Cardiac muscle cell (in vitro differentiated cells and primary cell): ENCODE measurements around the gene CUL4A. TPM values are rescaled to one million over a fixed set of nuclear protein-coding genes. Genes with fewer than 3 reads are reported as not detected.

Experiments used
- DNase-seq, 2 donors: peaks; one replicate each; pipeline versions ENCODE4 v3.0.0 to v3.0.0-alpha.2; 2010 to 2017; ENCODE audit warnings: low read depth in 1 of 2, low spot score in 1 of 2
- H3K27ac ChIP-seq: fragments of 200-600 bp; sonication (generic); 2 replicates; pipeline ENCODE4 v1.5.1; 2016
- H3K27me3 ChIP-seq: fragments of 200-600 bp; sonication (generic); 2 replicates; pipeline ENCODE4 v1.6.0; 2016; ENCODE audit warnings: control low read depth
- H3K36me3 ChIP-seq: fragments of 200-600 bp; sonication (generic); 2 replicates; pipeline ENCODE4 v1.5.1; 2016; ENCODE audit warnings: control low read depth
- H3K4me1 ChIP-seq: fragments of 200-600 bp; sonication (generic); 2 replicates; pipeline ENCODE4 v1.8.1; 2017; ENCODE audit warnings: low read depth, mild to moderate bottlenecking, mixed run types
- H3K4me3 ChIP-seq: fragments of 200-600 bp; sonication (generic); 2 replicates; pipeline ENCODE4 v1.5.1; 2016; ENCODE audit warnings: mild to moderate bottlenecking
- H3K9me3 ChIP-seq: fragments of 200-600 bp; sonication (generic); 2 replicates; pipeline ENCODE4 v1.5.1; 2017; ENCODE audit warnings: low read depth, mild to moderate bottlenecking, control low read depth
- polyA plus RNA-seq: library from polyadenylated mRNA; unstranded; fragments of >200 nt; fragmentation: Nextera tagmentation; extraction: Ambion mirVana; gene quantifications from 2 replicates; pipeline ENCODE4 v1.2.1, GENCODE V29; 2016
- total RNA-seq: library from RNA; depleted of rRNA; stranded (reverse); fragments of >200 nt; gene quantifications from 2 replicates; pipeline ENCODE4 v1.2.3, GENCODE V29; 2016
- TF ChIP-seq, protein P1 (sequence below): IDR thresholded peaks from 2 replicates; pipeline ENCODE4 v1.5.1; 2012; ENCODE audit warnings: low read depth, mild to moderate bottlenecking, low read length

Gene CUL4A
- total and polyA plus RNA-seq, 2 experiments from 2014 or later: 57.7 to 89.3 TPM

DNA sequence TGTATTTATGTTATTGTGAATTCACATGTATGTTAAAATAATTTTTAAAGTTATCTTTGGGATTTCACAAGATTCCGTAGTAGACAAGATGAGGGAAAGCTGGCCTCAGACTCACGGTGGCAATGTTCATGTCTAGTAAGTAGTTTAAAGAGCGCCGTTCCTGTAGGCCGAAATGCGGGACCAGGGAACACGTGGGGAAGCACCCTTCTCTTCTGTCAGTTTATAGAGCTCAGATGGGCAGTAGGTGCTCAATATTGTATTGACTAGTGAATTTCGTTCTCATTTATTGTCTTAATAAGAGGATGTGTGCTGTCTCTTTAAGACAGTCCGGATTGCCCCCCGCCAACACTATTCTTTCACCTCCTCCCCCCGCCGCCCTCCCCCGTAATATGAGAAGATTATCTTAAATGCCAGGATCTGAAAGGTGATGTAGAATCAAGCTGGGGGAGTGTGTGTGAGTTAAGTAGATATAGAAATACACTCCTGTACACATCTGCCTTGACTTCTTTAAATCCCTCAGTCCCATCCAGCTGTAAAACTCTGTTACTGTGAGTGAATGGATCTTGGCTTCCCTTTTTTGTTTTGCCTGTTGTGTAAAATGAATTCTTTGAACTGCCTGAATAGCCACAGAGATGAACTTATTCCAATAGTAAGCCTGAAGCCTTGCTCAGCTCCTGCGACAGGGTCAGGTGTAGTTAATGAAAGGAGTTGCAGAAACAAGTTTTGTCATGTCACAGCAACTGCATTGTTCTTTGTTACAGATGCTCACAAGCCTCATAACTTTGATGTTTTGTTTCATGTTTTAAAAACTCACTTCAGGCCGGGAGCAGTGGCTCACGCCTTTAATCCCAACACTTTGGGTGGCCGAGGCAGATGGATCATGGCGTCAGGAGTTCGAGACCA lies 88.9 kb downstream of the CUL4A start:
- Histone ChIP-seq H3K27me3 (no peaks in the 10 kb centered on the region), H3K4me3 (peak overlapping the region; percentile 93), H3K4me1 (peaks cover 11% of the 10 kb centered on the region), H3K9me3 (no peaks in the 10 kb centered on the region), H3K36me3 (no peaks in the 10 kb centered on the region), H3K27ac (peak overlapping the region; percentile 83)
- DNase-seq: peak in 1 of 2 donors; percentile 17
- TF ChIP-seq, protein P1, sequence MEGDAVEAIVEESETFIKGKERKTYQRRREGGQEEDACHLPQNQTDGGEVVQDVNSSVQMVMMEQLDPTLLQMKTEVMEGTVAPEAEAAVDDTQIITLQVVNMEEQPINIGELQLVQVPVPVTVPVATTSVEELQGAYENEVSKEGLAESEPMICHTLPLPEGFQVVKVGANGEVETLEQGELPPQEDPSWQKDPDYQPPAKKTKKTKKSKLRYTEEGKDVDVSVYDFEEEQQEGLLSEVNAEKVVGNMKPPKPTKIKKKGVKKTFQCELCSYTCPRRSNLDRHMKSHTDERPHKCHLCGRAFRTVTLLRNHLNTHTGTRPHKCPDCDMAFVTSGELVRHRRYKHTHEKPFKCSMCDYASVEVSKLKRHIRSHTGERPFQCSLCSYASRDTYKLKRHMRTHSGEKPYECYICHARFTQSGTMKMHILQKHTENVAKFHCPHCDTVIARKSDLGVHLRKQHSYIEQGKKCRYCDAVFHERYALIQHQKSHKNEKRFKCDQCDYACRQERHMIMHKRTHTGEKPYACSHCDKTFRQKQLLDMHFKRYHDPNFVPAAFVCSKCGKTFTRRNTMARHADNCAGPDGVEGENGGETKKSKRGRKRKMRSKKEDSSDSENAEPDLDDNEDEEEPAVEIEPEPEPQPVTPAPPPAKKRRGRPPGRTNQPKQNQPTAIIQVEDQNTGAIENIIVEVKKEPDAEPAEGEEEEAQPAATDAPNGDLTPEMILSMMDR: no peak

DNA sequence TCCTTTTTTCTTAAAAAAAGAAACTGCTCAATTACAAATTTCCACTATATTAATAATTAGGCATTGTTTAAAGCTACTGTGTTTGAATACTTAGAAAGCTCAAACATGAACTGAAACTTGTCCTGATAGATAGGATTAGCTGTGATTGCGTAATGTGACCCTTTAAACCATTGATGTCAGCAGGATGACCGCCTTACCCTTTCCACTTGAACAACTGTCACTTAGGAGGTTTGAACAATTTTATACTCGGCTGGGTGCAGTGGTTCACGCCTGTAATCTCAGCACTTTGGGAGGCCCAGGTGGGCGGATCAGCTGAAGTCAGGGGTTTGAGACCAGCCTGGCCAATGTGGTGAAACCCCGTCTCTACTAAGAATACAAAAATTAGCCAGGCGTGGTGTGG lies 90.5 kb downstream of the CUL4A start:
- DNase-seq: no peak
- Histone ChIP-seq H3K36me3 (no peaks in the 10 kb centered on the region), H3K9me3 (no peaks in the 10 kb centered on the region), H3K27ac (no peak overlapping the region), H3K27me3 (no peaks in the 10 kb centered on the region), H3K4me1 (peaks cover 11% of the 10 kb centered on the region), H3K4me3 (no peak overlapping the region)
- TF ChIP-seq, protein P1: no peak

DNA sequence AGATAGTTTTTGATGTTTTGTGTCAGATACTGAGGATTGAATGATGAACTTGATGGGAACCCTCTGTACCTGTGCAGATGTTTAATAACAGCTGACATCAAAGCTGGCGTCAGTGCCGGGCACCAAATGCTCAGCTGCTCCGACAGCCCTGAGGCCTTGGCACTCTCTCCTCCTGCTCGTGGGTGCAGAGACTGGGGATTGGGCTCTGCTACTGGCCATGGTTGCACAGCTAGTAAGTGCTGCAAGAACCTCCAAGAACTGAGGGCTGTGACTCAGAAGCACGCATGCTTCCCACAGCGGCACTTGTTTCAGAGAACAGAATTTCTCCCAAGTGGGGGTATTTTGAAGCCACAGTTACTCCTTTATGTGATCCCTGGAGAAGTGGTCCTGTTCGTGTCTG lies 93.6 kb downstream of the CUL4A start:
- Histone ChIP-seq H3K36me3 (no peaks in the 10 kb centered on the region), H3K27ac (no peak overlapping the region), H3K27me3 (no peaks in the 10 kb centered on the region), H3K4me3 (no peak overlapping the region), H3K9me3 (no peaks in the 10 kb centered on the region), H3K4me1 (peaks cover 7% of the 10 kb centered on the region)
- no peak for DNase-seq
- TF ChIP-seq, protein P1: no peak

DNA sequence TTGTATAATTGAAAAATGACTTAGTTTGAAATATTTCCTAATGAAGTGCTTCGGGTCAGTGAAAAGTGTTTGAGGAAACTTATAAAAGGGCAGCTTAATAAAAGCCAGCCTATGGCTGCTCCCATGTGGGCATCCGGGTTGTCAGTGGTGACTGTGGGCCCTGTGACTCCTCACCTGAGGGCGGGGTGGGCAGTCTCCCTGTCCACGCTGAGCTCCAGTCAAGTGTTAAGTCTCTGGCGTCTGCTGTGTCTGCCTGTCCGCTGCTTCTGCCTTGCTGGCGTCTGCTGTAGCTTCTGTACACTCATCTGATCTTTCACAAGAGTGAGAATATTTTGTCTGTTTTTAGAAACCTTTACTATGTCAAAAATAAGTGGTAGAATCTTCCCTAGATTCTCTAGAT lies 94.7 kb downstream of the CUL4A start:
- Histone ChIP-seq H3K4me3 (no peak overlapping the region), H3K27ac (no peak overlapping the region), H3K9me3 (no peaks in the 10 kb centered on the region), H3K4me1 (no peaks in the 10 kb centered on the region), H3K27me3 (no peaks in the 10 kb centered on the region), H3K36me3 (no peaks in the 10 kb centered on the region)
- TF ChIP-seq, protein P1: no peak
- no peak for DNase-seq

DNA sequence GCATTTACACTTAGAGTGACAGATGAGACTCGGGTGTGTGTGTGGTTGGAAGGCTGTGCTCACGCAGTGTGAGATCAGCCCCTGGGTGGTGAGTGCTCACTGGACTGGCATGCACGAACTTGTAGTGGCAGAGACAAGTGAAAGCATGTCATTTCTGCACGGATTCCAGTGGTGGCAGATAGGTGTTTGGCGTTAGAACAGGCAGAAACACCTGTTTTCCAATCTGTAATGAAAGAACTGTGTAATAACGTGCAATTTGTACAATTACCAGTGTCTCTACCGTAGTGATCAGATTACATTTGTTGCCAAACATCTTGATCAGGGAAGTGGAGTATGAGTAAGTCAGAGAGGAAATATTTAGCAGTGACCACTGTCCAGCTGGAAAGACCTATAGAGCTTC lies 95.8 kb downstream of the CUL4A start:
- H3K4me1 ChIP-seq: no peaks in the 10 kb centered on the region
- DNase-seq: no peak
- no peak overlapping the region for H3K27ac ChIP-seq
- TF ChIP-seq, protein P1: no peak
- peaks cover 8% of the 10 kb centered on the region for H3K36me3 ChIP-seq
- no peaks in the 10 kb centered on the region for H3K9me3 ChIP-seq
- H3K27me3 ChIP-seq: no peaks in the 10 kb centered on the region
- H3K4me3 ChIP-seq: no peak overlapping the region
